Caco-2 (cell line): ENCODE results near the gene SH3BGRL3. TPM values are rescaled to one million over a fixed set of nuclear protein-coding genes. Genes with fewer than 3 reads are reported as not detected.

Experiments
- BruUV-seq: library from RNA; stranded (reverse); fragments of 400-500 nt; replicated peaks from 2 replicates; lab custom pipeline; 2021; lab: Mats Ljungman, UMichigan
- CTCF ChIA-PET: fragments of 300-600 bp; sonication (Branson Sonifier 250); formaldehyde crosslinking; loops from one replicate; lab custom pipeline; 2022; ENCODE audit warnings: antibody characterized with exemption; lab: Charles Lee
- POLR2A ChIA-PET: fragments of 300-600 bp; sonication (Branson Sonifier 250); formaldehyde crosslinking; loops from one replicate; lab custom pipeline; 2022; ENCODE audit warnings: antibody characterized with exemption; lab: Charles Lee
- DNase-seq, 2 experiments: peaks; one replicate each; pipeline versions ENCODE4 v3.0.0 to v3.0.0-alpha.2; 2020 to 2022
- H3K27me3 ChIP-seq: replicated peaks from 2 replicates; pipeline ENCODE4 v1.6.0; 2011; ENCODE audit warnings: low read length; ENCODE audit not compliant: control insufficient read depth, insufficient read depth
- H3K36me3 ChIP-seq: 2 replicates; pipeline ENCODE4 v1.5.1; 2011; ENCODE audit warnings: low read length; ENCODE audit not compliant: control insufficient read depth, insufficient read depth
- H3K4me1 ChIP-seq: fragments of 250-450 bp; sonication (Bioruptor Pico); 2 replicates; pipeline ENCODE4 v1.5.1; 2020; ENCODE audit warnings: mild to moderate bottlenecking
- H3K4me3 ChIP-seq: 2 replicates; pipeline ENCODE4 v1.5.1; 2011; ENCODE audit warnings: low read depth, mild to moderate bottlenecking, control low read depth, low read length
- H3K9me3 ChIP-seq: fragments of 250-450 bp; sonication (Bioruptor Pico); 2 replicates; pipeline ENCODE4 v1.5.1; 2020; ENCODE audit warnings: mild to moderate bottlenecking, moderate library complexity
- H3K27ac Mint-ChIP-seq: one replicate; pipeline ENCODE4 v1.8.0; 2022; ENCODE audit warnings: mixed read lengths; ENCODE audit not compliant: unreplicated experiment
- H3K27me3 Mint-ChIP-seq: one replicate; pipeline ENCODE4 v1.8.0; 2022; ENCODE audit warnings: mixed read lengths; ENCODE audit not compliant: insufficient read depth, unreplicated experiment
- H3K36me3 Mint-ChIP-seq: one replicate; pipeline ENCODE4 v1.8.0; 2022; ENCODE audit warnings: mild to moderate bottlenecking, mixed read lengths; ENCODE audit not compliant: insufficient read depth, unreplicated experiment
- H3K4me1 Mint-ChIP-seq: one replicate; pipeline ENCODE4 v1.8.0; 2022; ENCODE audit warnings: low read depth, mixed read lengths; ENCODE audit not compliant: unreplicated experiment
- H3K4me3 Mint-ChIP-seq: one replicate; pipeline ENCODE4 v1.8.0; 2022; ENCODE audit warnings: mild to moderate bottlenecking, moderate library complexity, mixed read lengths; ENCODE audit not compliant: unreplicated experiment
- H3K9me3 Mint-ChIP-seq: one replicate; pipeline ENCODE4 v1.8.0; 2022; ENCODE audit warnings: mixed read lengths; ENCODE audit not compliant: unreplicated experiment
- intact Hi-C: fragments of 100-400 bp; cut with micrococcal nuclease; formaldehyde crosslinking; loops from one replicate; pipeline ENCODE4 v1.10.0; 2022; ENCODE audit not compliant: unreplicated experiment
- total RNA-seq: library from RNA; stranded (reverse); gene quantifications from 2 replicates; pipeline ENCODE4 v1.2.3, GENCODE V29; 2022
- TF ChIP-seq, protein P1 (sequence below), 2 experiments: fragments of 200-600 bp in 1 of 2; IDR thresholded peaks; 1 replicate in 1 of 2; 2 replicates in 1 of 2; pipeline versions ENCODE4 v1.5.1 to v1.8.0; 2011 to 2022; ENCODE audit warnings: antibody characterized with exemption in 1 of 2, control low read depth in 1 of 2, inconsistent platforms in 1 of 2, low read depth in 1 of 2, low read length in 1 of 2, mild to moderate bottlenecking in 1 of 2, moderate library complexity in 1 of 2; ENCODE audit not compliant: insufficient read depth in 1 of 2, severe bottlenecking in 1 of 2, unreplicated experiment in 1 of 2

Gene SH3BGRL3
- total RNA-seq, 1 experiment from 2014 or later: 73.4 TPM

GRCh38 chr1:26315874-26316850 lies 36.3 kb downstream of the SH3BGRL3 start:
- Mint-ChIP-seq H3K4me3 (no peak overlapping the region), H3K27ac (no peak overlapping the region), H3K36me3 (peaks cover 44% of the 10 kb centered on the region), H3K27me3 (no peaks in the 10 kb centered on the region), H3K9me3 (no peaks in the 10 kb centered on the region), H3K4me1 (peaks cover 7% of the 10 kb centered on the region)
- DNase-seq: no peak
- no TSS peak for BruUV-seq
- ChIA-PET POLR2A (interaction anchor here (0.7 kb wide), 1 partner anchor 28 kb away, joined by 3 read pairs; no protein-coding TSS in a partner anchor), CTCF (interaction anchor here (0.9 kb wide), 1 partner anchor 31 kb away, joined by 4 read pairs; no protein-coding TSS in a partner anchor)
- H3K27me3 ChIP-seq: no peaks in the 10 kb centered on the region
- no peak overlapping the region for H3K4me3 ChIP-seq
- H3K9me3 ChIP-seq: no peaks in the 10 kb centered on the region
- intact Hi-C loops: no loop called here
- TF ChIP-seq, protein P1, sequence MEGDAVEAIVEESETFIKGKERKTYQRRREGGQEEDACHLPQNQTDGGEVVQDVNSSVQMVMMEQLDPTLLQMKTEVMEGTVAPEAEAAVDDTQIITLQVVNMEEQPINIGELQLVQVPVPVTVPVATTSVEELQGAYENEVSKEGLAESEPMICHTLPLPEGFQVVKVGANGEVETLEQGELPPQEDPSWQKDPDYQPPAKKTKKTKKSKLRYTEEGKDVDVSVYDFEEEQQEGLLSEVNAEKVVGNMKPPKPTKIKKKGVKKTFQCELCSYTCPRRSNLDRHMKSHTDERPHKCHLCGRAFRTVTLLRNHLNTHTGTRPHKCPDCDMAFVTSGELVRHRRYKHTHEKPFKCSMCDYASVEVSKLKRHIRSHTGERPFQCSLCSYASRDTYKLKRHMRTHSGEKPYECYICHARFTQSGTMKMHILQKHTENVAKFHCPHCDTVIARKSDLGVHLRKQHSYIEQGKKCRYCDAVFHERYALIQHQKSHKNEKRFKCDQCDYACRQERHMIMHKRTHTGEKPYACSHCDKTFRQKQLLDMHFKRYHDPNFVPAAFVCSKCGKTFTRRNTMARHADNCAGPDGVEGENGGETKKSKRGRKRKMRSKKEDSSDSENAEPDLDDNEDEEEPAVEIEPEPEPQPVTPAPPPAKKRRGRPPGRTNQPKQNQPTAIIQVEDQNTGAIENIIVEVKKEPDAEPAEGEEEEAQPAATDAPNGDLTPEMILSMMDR (IDR thresholded peaks at IDR 0.05; ENCODE audit: insufficient read depth in 1 of 2, low read depth in 1 of 2, low read length in 1 of 2, severe bottlenecking in 1 of 2, unreplicated experiment in 1 of 2): no peak
- H3K4me1 ChIP-seq: no peaks in the 10 kb centered on the region
- no peaks in the 10 kb centered on the region for H3K36me3 ChIP-seq

- Mint-ChIP-seq H3K36me3 (peaks cover 48% of the 10 kb centered on the region), H3K27ac (no peak overlapping the region), H3K4me1 (peaks cover 1% of the 10 kb centered on the region), H3K9me3 (no peaks in the 10 kb centered on the region), H3K4me3 (no peak overlapping the region), H3K27me3 (no peaks in the 10 kb centered on the region)
- BruUV-seq: no TSS peak
- H3K4me1 ChIP-seq: no peaks in the 10 kb centered on the region
- H3K27me3 ChIP-seq: no peaks in the 10 kb centered on the region
- TF ChIP-seq, protein P1 (IDR thresholded peaks at IDR 0.05; ENCODE audit: insufficient read depth in 1 of 2, low read depth in 1 of 2, low read length in 1 of 2, severe bottlenecking in 1 of 2, unreplicated experiment in 1 of 2): no peak
- intact Hi-C loops: no loop called here
- CTCF ChIA-PET: no interaction called here
- H3K36me3 ChIP-seq: no peaks in the 10 kb centered on the region
- no peak overlapping the region for H3K4me3 ChIP-seq
- POLR2A ChIA-PET: interaction anchor here (0.8 kb wide), 1 partner anchor 34 kb away, joined by 5 read pairs; no protein-coding TSS in a partner anchor
- no peak for DNase-seq
- H3K9me3 ChIP-seq: no peaks in the 10 kb centered on the region
Observed at GRCh38 chr1:26317146-26317545, 37.3 kb downstream of the SH3BGRL3 start.

DNA sequence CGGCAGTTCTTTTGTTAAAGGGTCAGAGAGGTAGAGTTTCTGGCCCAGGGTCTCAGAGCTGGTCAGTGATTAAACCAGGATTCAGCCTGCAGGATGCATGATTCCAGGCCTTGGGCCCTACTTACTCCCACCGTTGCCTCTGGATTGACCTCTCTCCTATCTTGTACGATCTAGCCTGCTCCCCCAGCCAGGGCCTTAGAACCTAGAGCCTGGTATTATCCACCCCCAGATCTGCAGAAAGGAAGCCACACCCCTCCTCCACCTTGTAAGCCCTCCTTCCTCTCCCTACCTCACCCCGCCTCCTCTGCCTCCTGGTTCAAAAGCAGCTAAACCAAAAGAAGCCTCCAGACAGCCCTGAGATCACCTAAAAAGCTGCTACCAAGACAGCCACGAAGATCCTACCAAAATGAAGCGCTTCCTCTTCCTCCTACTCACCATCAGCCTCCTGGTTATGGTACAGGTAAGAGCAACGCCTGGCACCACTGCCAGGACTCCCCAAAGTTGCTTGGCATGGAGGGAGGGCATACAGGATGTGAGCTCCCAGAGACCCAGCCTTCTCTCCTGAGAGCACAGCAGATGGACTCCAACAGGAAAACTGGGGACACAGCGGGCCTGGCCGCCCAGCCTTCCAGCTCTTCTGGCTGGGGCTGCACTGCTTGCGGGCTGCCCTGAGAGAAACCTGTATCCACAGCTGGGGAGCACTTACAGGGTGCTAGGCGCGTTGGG lies 37.9 kb downstream of the SH3BGRL3 start, which contains the start of gene CD52:
TSS of gene CD52 (plus strand) at position 347 of the 726 bp plus-strand sequence. CDS start at position 407, 60 bp downstream.
- Mint-ChIP-seq H3K4me3 (no peak within 1 kb of the TSS), H3K9me3 (no peaks in the 10 kb centered on the region), H3K4me1 (no peaks in the 10 kb centered on the region), H3K27ac (no peak within 1 kb of the TSS), H3K36me3 (peaks cover 53% of the 10 kb centered on the region), H3K27me3 (no peaks in the 10 kb centered on the region)
- Histone ChIP-seq H3K27me3 (no peaks in the 10 kb centered on the region), H3K4me3 (no peak within 1 kb of the TSS), H3K36me3 (no peaks in the 10 kb centered on the region), H3K9me3 (no peaks in the 10 kb centered on the region), H3K4me1 (no peaks in the 10 kb centered on the region)
- ChIA-PET POLR2A (interaction anchor here (0.8 to 1.1 kb wide), 2 partner anchors 10 to 33 kb away, joined by 5 read pairs; no protein-coding TSS in a partner anchor), CTCF (interaction anchor here (0.6 kb wide), 1 partner anchor 53 kb away, joined by 4 read pairs; no protein-coding TSS in a partner anchor)
- intact Hi-C loops: no loop called here
- TF ChIP-seq, protein P1 (IDR thresholded peaks at IDR 0.05; ENCODE audit: insufficient read depth in 1 of 2, low read depth in 1 of 2, low read length in 1 of 2, severe bottlenecking in 1 of 2, unreplicated experiment in 1 of 2): no peak
- no TSS peak for BruUV-seq
- no peak for DNase-seq
